ENCODE measurements around the gene CLEC19A.

CLEC19A gene

GRCh38 chr16:19285431-19285830, at the start of gene CLEC19A:
Gene CLEC19A, plus strand, starts transcription at chr16:19285731. Its CDS starts 121 bp downstream, at chr16:19285852.
- no peak for TF ChIP-seq CTCF (IDR thresholded peaks at IDR 0.05)
- DNase-seq (ENCODE audit: low spot score): no peak
- no peak within 1 kb of the TSS for H3K4me3 ChIP-seq
- no peak within 1 kb of the TSS for H3K27ac ChIP-seq

DNA sequence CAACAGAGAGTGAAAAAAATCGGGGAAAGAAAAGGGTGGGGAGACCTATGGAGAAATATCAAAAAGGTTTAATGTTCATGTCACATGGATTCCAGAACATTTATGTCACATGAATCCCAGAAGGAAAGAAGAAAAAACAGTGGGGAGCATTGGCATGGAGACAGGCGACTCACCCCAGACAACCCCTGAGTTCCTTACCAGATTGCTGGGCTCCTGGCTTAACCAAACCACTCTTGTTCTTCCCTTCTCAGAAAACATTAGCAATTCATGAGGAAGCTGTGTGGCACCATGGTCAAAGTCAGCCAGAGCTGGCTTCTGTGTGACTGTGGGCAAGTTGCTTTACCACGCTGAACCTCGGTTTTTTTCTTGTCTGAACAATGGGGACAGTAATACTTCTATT, 49.6 kb upstream of the CLEC19A start:
- TF ChIP-seq CTCF (IDR thresholded peaks at IDR 0.05): no peak
- H3K4me3 ChIP-seq: no peak overlapping the region
- DNase-seq (ENCODE audit: low spot score): no peak
- H3K27ac ChIP-seq: no peak overlapping the region

DNA sequence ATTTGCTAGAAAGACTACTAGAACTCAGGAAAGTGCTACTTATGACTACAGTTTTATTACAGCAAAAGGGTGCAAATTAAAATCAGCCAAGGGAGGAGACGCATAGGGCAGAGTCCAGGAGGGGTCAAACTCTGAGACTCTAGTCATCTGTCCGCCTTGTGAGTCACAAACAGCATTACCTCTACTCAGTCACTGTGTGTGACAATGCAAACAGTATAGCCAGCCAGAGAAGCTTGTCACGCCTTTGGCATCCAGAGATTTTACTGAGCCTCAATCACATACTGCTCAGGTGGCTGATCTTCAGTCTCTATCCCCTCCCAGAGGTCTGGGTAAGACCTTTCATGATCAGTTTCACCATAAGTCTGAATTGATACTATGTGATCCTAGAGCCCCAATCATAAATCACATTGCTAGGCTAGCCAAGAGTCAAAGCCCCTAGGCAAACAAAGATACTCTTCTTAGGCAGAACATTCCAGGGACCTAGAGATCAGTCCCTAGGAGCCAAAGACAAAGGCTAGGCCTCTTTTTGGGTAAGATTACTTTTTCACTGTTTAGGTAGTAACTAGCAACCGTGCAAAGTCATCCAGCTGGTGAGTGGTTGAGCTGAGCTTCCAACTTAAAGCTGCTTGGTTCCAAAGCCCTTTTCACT, 48.8 kb upstream of the CLEC19A start:
- no peak overlapping the region for H3K27ac ChIP-seq
- TF ChIP-seq CTCF (IDR thresholded peaks at IDR 0.05): no peak
- DNase-seq (ENCODE audit: low spot score): no peak
- no peak overlapping the region for H3K4me3 ChIP-seq

GRCh38 chr16:19238406-19238805, 47.1 kb upstream of the CLEC19A start:
- no peak for TF ChIP-seq CTCF (IDR thresholded peaks at IDR 0.05)
- no peak overlapping the region for H3K27ac ChIP-seq
- no peak overlapping the region for H3K4me3 ChIP-seq
- no peak for DNase-seq (ENCODE audit: low spot score)

DNA sequence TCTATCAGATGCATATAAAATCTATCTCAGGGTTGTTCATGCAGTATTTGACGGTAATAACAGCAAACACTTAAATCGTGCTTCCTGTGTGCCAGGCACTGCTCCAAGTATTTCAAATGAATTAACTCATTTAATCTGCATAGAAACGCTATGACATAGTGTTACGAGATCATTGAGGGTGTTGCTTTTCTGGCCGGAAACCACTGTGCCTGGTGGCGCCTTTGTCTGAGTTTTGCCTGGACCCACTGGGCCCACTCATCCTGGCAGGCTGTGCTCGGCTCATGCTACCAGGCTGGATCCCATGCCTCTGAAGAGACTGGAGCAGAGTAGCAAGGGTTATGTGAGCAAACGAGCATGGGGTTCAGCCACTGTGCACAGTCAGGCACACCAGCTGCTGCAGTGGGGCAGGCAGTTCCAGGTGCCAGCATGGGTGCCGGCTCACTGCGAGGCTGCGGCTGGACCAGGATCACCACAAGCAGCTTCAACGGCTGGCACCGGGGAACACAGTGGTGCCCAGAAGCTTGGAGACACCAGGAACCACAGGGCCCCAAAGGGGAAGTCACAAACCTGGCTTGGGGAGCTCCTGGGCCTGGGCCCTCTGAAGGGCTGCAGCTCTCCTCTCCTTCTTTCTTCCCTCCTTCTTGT, 45.9 kb upstream of the CLEC19A start:
- no peak for DNase-seq (ENCODE audit: low spot score)
- H3K4me3 ChIP-seq: no peak overlapping the region
- no peak overlapping the region for H3K27ac ChIP-seq
- no peak for TF ChIP-seq CTCF (IDR thresholded peaks at IDR 0.05)

DNA sequence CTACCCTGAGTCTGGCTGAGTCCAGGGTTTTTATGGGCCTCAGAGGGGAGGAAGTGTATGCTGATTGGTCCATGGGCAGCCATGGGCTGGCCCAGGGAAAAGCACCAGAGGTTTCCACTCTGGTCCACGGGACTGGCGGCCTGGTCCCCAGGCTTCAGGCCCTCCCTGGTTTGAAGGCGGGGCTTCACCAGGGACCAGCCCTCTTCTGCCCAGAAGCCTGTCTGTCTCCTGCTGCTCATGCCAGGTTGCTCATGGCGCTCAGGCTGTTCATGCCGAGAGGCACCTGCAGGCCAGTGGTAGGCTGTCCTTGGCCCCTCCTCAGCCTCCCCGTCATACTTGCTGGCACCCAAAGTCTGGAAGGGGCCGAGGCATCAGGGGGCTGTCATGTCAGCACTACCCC, 45.0 kb upstream of the CLEC19A start:
- H3K27ac ChIP-seq: no peak overlapping the region
- no peak for TF ChIP-seq CTCF (IDR thresholded peaks at IDR 0.05)
- DNase-seq (ENCODE audit: low spot score): no peak
- no peak overlapping the region for H3K4me3 ChIP-seq

DNA sequence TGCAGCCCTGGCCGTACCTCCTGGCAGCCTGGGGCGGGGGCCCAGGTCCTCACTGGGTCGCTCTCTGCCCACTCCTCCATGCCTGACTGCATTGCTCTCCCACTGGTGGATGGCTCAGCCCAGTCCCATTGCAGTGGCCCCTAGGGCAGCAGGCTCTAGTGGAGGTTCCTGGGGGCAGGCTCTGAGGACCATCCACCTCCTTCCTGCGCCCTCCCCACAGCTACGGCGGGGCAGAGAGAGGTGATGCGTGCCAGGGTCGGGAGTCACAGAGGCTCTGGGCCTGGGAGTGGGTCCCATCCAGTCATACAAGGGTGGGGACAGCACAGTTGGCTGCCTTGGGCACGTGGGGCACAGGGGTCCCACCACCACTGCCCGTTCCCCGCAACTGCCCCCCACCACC, 44.0 kb upstream of the CLEC19A start:
- TF ChIP-seq CTCF (IDR thresholded peaks at IDR 0.05): no peak

More for the DNA sequence above, 44.0 kb upstream of the CLEC19A start:
- no peak overlapping the region for H3K27ac ChIP-seq
- DNase-seq (ENCODE audit: low spot score): no peak
- no peak overlapping the region for H3K4me3 ChIP-seq
